Peyer's patch (tissue), 4 donors: ENCODE results near the gene SDHAF4.

Experiments
- CTCF ChIP-seq, 6 experiments: fragments of 450-650 bp in 4 of 6; fragments of 200-600 bp in 2 of 6; sonication (generic) in 1 of 6; IDR thresholded peaks; one replicate each; pipeline ENCODE4 v1.5.1; 2017 to 2019; ENCODE audit warnings: antibody characterized with exemption in 6 of 6, mild to moderate bottlenecking in 3 of 6, moderate library complexity in 1 of 6
- POLR2A ChIP-seq, 2 donors: fragments of 450-650 bp; IDR thresholded peaks; one replicate each; pipeline ENCODE4 v1.5.1; 2017; ENCODE audit warnings: antibody characterized with exemption in 2 of 2, mild to moderate bottlenecking in 2 of 2, moderate library complexity in 2 of 2

GRCh38 chr6:70616728-70617260 is 50.1 kb downstream of the SDHAF4 start:
- TF ChIP-seq POLR2A (IDR thresholded peaks at IDR 0.05) (no peak), CTCF (IDR thresholded peaks at IDR 0.05) (no peak)
